DND-41 (cell line): Measurements from ENCODE around the gene RNASE4.

ENCODE experiments used
- EZH2 ChIP-seq: IDR thresholded peaks from 3 replicates; pipeline ENCODE4 v1.6.1; 2012; ENCODE audit warnings: borderline replicate concordance, low read depth, mild to moderate bottlenecking, moderate library complexity, low read length, inconsistent platforms; ENCODE audit not compliant: severe bottlenecking
- TF ChIP-seq, protein P1 (sequence below): IDR thresholded peaks from 2 replicates; pipeline ENCODE4 v1.5.1; 2012; ENCODE audit warnings: borderline replicate concordance, low read length, moderate library complexity, mild to moderate bottlenecking; ENCODE audit not compliant: poor library complexity, severe bottlenecking; ENCODE audit errors: extremely low read depth

DNA sequence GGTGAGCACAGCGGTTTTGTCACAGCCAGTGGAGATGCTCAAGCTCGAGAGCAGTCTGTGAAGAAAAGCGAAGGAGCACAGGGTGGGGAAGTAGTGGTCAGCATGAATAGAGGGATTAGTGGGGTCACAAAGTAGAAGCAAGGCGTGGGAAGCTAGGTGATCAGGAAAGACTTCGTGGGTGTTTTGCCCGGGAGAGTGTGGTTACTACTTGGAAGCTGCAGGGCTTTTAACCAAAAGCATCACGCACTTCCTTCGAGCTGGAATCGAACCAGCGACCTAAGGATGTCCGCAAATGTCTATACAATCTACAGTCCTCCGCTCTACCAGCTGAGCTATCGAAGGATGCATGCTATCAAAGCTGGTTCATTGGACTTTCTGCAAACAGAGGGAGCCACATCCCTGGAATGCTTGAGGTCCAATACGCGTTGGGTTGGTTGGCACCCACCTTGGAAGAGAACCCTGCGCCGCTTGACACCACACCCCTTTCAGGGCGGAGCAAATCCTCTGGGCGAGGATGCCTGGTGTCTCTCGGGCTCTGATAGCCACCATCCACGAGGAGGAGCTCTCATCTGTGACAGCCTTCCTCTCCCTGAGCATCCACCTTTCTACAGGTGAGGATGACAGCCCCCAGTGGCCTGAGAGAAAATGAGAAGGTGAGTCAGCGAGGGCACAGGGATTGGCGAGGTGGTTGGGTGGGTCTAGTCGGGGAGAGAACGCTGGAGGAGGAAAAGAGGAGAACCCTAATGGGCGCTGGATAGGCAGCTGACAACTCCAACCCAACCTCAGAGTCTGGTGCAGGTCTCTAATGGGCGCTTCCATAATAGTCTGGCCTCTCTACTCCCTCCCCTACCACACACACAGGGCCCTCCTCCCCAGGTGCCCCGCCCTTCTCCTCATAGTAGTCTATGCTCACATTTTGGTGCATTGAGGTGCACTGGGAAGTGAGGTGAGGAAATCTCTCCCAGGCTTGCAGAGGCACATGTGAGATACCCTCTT lies 26.8 kb upstream of the RNASE4 start:
- TF ChIP-seq, protein P1, sequence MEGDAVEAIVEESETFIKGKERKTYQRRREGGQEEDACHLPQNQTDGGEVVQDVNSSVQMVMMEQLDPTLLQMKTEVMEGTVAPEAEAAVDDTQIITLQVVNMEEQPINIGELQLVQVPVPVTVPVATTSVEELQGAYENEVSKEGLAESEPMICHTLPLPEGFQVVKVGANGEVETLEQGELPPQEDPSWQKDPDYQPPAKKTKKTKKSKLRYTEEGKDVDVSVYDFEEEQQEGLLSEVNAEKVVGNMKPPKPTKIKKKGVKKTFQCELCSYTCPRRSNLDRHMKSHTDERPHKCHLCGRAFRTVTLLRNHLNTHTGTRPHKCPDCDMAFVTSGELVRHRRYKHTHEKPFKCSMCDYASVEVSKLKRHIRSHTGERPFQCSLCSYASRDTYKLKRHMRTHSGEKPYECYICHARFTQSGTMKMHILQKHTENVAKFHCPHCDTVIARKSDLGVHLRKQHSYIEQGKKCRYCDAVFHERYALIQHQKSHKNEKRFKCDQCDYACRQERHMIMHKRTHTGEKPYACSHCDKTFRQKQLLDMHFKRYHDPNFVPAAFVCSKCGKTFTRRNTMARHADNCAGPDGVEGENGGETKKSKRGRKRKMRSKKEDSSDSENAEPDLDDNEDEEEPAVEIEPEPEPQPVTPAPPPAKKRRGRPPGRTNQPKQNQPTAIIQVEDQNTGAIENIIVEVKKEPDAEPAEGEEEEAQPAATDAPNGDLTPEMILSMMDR, result no peak
- no peak for TF ChIP-seq EZH2
